Measurements from ENCODE around the gene KLKB1. TPM values are rescaled to one million over a fixed set of nuclear protein-coding genes. Genes with fewer than 3 reads are reported as not detected.

Gene KLKB1
- total and polyA plus RNA-seq, 8 donors = 0.93 to 26.5 (median 1.6) TPM

DNA sequence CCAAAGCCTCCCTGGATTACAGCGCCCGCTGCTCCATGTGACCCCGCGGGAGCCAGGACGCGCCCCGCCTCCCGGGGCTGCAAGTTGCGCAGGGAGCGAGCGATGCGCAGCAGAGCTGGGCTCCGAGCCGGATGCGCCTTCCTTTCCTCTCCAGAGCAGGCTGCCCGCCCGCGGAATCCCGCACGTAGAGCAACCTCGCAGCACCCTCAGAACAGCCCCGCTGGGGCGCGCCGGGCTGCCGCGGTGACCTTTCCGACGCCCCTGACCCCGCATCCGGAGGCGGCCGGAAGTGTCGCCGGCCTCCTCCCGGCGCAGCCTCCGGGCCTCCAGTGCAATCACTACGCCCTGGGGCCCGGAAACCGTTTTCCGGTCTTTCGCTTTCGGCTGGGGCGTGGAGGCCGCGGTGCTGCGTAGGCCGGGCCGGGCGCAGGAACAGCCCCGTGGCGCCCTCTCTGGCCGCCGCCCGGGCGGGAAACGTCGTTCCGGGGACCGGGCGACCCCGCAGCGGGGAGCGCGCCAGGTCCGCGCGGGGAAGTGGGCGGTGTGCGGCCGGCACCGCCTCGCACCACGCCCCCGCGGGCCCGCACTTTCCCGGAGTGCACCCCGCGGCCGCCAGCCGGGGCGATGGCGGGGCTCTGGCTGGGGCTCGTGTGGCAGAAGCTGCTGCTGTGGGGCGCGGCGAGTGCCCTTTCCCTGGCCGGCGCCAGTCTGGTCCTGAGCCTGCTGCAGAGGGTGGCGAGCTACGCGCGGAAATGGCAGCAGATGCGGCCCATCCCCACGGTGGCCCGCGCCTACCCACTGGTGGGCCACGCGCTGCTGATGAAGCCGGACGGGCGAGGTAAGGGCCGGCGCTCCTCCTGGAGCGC lies 35.9 kb upstream of the KLKB1 start, which contains the start of gene CYP4V2:
CYP4V2 (plus strand) TSS at position 368 of the 866 bp plus-strand sequence; CDS start at position 625, 257 bp downstream.
- ATAC-seq (peak; percentile 81 to 90 (median 88)), DNase-seq (peak; percentile 76 to 90 (median 84)), FAIRE-seq (no peak)
- Histone ChIP-seq H3K27me3 (no peaks in the 10 kb centered on the region), H3K4me1 (peaks cover 13 to 29% (median 27%) of the 10 kb centered on the region in 3 donors), H3K4me3 (peak within 1 kb of the TSS; percentile 75 to 93 (median 88)), H3K36me3 (no peaks in the 10 kb centered on the region), H3K9me3 (no peaks in the 10 kb centered on the region), H3K27ac (peak within 1 kb of the TSS; percentile 83 to 99 (median 94))
- 0% methylated on average over 97 to 107 of the region's 107 CpGs for WGBS, 2 donors
- TF ChIP-seq, protein P1, sequence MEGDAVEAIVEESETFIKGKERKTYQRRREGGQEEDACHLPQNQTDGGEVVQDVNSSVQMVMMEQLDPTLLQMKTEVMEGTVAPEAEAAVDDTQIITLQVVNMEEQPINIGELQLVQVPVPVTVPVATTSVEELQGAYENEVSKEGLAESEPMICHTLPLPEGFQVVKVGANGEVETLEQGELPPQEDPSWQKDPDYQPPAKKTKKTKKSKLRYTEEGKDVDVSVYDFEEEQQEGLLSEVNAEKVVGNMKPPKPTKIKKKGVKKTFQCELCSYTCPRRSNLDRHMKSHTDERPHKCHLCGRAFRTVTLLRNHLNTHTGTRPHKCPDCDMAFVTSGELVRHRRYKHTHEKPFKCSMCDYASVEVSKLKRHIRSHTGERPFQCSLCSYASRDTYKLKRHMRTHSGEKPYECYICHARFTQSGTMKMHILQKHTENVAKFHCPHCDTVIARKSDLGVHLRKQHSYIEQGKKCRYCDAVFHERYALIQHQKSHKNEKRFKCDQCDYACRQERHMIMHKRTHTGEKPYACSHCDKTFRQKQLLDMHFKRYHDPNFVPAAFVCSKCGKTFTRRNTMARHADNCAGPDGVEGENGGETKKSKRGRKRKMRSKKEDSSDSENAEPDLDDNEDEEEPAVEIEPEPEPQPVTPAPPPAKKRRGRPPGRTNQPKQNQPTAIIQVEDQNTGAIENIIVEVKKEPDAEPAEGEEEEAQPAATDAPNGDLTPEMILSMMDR (IDR thresholded peaks at IDR 0.05) = no peak
- intact Hi-C loops (cut with DNase I) = no loop called here

DNA sequence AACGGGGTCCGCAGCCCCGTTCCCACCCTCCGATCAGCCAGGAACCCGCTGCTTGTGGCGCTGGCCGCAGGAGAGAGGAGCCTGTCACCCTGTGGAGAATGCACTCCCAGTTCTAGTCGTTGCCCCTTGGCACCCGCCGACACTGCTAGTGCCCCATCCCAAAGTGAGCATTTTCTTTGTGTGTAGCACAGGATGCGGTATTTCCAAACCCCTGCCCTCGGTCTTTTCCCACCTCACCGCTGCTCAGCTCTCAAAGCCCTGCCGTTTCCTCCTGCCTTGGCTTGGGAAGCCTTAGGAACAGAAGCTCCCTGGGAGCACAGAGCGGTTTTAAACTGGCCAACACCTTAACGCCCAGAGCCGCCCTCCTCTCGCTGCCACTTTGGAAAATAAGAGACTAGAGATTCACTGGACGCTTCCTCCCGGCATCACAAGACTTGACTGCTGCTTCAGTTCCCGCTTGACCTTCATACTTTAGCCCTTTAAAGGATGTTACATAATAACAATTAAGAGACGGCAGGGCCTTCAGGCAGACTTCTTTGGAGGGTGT lies 35.2 kb upstream of the KLKB1 start:
- Histone ChIP-seq H3K27ac (peak overlapping the region; percentile 83 to 99 (median 94)), H3K27me3 (no peaks in the 10 kb centered on the region), H3K4me3 (peak overlapping the region; percentile 75 to 93 (median 88)), H3K36me3 (no peaks in the 10 kb centered on the region), H3K4me1 (peaks cover 13 to 29% (median 27%) of the 10 kb centered on the region in 3 donors), H3K9me3 (no peaks in the 10 kb centered on the region)
- DNase-seq (peak in 2 of 6 donors; percentile 42 to 55), ATAC-seq (peak; percentile 14 to 38 (median 33)), FAIRE-seq (no peak)
- intact Hi-C loops (cut with DNase I) = no loop called here
- WGBS, 2 donors = 0% methylated on average over 20 to 22 of the region's 22 CpGs
- TF ChIP-seq, protein P1 (IDR thresholded peaks at IDR 0.05) = no peak

DNA sequence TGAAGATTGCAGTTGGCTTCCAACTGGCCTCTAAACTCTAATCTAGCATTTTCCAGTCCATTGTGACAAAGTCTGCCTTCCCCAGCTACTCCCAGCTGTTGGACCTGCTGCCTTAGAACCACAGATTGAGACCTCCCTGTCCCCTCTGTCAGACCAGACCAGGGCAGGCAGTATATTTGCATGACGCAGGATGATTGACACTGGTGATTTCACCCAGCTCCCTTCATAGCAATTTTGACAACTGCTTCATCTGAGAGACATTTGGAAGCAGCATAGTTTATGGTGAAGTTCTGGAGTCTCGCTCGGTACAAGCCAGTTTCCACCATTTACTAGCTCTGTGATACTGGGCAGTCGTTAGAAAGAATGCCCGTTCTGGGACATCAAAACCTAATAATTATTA lies 33.5 kb upstream of the KLKB1 start:
- 87 to 88% methylated on average over 5 of the region's 5 CpGs for WGBS, 2 donors
- Histone ChIP-seq H3K4me1 (peaks cover 13 to 29% (median 27%) of the 10 kb centered on the region in 3 donors), H3K36me3 (no peaks in the 10 kb centered on the region), H3K4me3 (no peak overlapping the region), H3K27ac (no peak overlapping the region), H3K27me3 (no peaks in the 10 kb centered on the region), H3K9me3 (no peaks in the 10 kb centered on the region)
- TF ChIP-seq, protein P1 (IDR thresholded peaks at IDR 0.05) = no peak
- DNase-seq (no peak), ATAC-seq (no peak), FAIRE-seq (no peak)
- intact Hi-C loops (cut with DNase I) = no loop called here

DNA sequence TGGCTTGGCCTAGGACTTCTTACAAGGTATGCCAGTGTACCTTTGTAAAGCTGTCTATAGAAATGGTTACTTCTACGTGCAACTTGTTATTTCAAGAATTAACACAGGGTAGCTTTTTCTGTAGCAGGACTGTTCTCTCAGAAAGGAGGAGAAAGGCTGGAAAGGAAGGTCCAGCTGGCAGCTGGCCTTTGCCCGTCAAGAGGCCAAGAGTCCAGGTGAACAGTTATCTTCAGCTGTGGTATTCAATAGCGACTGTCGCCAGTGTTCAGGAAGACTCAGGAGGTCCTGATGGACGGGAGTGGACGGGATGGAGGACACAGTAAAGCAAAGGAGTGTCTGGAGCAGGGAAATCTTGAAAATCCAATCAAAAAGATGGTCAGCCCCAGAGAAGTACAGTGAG lies 31.2 kb upstream of the KLKB1 start:
- TF ChIP-seq, protein P1 (IDR thresholded peaks at IDR 0.05) = no peak
- intact Hi-C loops (cut with DNase I) = no loop called here
- 80 to 88% methylated on average over 6 of the region's 6 CpGs for WGBS, 2 donors
- Histone ChIP-seq H3K27me3 (no peaks in the 10 kb centered on the region), H3K27ac (no peak overlapping the region), H3K4me3 (no peak overlapping the region), H3K4me1 (peaks cover 0 to 14% (median 9%) of the 10 kb centered on the region in 3 donors), H3K9me3 (no peaks in the 10 kb centered on the region), H3K36me3 (no peaks in the 10 kb centered on the region)
- DNase-seq (no peak), FAIRE-seq (no peak), ATAC-seq (no peak)
